Tibial nerve (tissue), 4 donors: ENCODE results near the gene GUCY1A1. TPM values are rescaled to one million over a fixed set of nuclear protein-coding genes. Genes with fewer than 3 reads are reported as not detected.

Source experiments
- DNase-seq, 2 donors: peaks; one replicate each; pipeline ENCODE4 v3.0.0-alpha.2; 2019; ENCODE audit warnings: low spot score in 2 of 2
- H3K27ac ChIP-seq, 4 donors: fragments of 200-600 bp; sonication (generic) in 3 of 4; one replicate each; pipeline ENCODE4 v1.5.1; 2017 to 2019; ENCODE audit warnings: mild to moderate bottlenecking in 1 of 4
- H3K27me3 ChIP-seq, 2 donors: fragments of 200-600 bp; sonication (generic) in 1 of 2; one replicate each; pipeline versions ENCODE4 v1.5.1 to v1.6.0; 2017 to 2019
- H3K36me3 ChIP-seq, 3 donors: fragments of 200-600 bp; sonication (generic); one replicate each; pipeline ENCODE4 v1.5.1; 2018 to 2019
- H3K4me1 ChIP-seq, 4 donors: fragments of 200-600 bp; sonication (generic) in 3 of 4; one replicate each; pipeline ENCODE4 v1.5.1; 2017 to 2019
- H3K4me3 ChIP-seq, 4 donors: fragments of 200-600 bp; sonication (generic) in 3 of 4; one replicate each; pipeline ENCODE4 v1.5.1; 2017 to 2019; ENCODE audit warnings: mild to moderate bottlenecking in 1 of 4, moderate library complexity in 1 of 4
- H3K9me3 ChIP-seq, 4 donors: fragments of 200-600 bp; sonication (generic) in 3 of 4; one replicate each; pipeline ENCODE4 v1.5.1; 2017 to 2019
- CTCF ChIP-seq, 5 experiments: fragments of 200-600 bp in 3 of 5; fragments of 450-650 bp in 2 of 5; sonication (generic) in 3 of 5; IDR thresholded peaks; one replicate each; pipeline ENCODE4 v1.5.1; 2016 to 2019; ENCODE audit warnings: antibody characterized with exemption in 5 of 5, mild to moderate bottlenecking in 3 of 5, moderate library complexity in 2 of 5
- EP300 ChIP-seq, 2 donors: sonication (generic); formaldehyde crosslinking; IDR thresholded peaks; one replicate each; pipeline ENCODE4 v1.6.1; 2017; ENCODE audit warnings: antibody characterized with exemption in 2 of 2, mild to moderate bottlenecking in 1 of 2
- POLR2A ChIP-seq, 2 donors: fragments of 450-650 bp; IDR thresholded peaks; one replicate each; pipeline ENCODE4 v1.6.1; 2017; ENCODE audit warnings: antibody characterized with exemption in 2 of 2, mild to moderate bottlenecking in 2 of 2, moderate library complexity in 2 of 2
- WGBS, 2 donors: methylation state at CpG; one replicate each; pipeline ENCODE4 v1.1.5; 2018; 5-methylcytosine and 5-hydroxymethylcytosine counted together
- total RNA-seq, 4 donors: library from RNA; depleted of rRNA; stranded (reverse); fragments of >200 nt; gene quantifications; one replicate each; pipeline ENCODE4 v1.1.0, GENCODE V29; 2016

GUCY1A1 gene
- total RNA-seq, 4 donors from 2014 or later, result 6.7 to 20.3 (median 9.3) TPM

- H3K27ac ChIP-seq, result no peak overlapping the region
These were observed 114.1 kb downstream of the GUCY1A1 start for GRCh38 chr4:155780775-155781174.

GRCh38 chr4:155781249-155781831 lies 114.7 kb downstream of the GUCY1A1 start:
- H3K36me3 ChIP-seq, result no peaks in the 10 kb centered on the region
- no peak overlapping the region for H3K4me3 ChIP-seq
- no peak overlapping the region for H3K27ac ChIP-seq
- no peaks in the 10 kb centered on the region for H3K9me3 ChIP-seq
- H3K4me1 ChIP-seq, result peaks cover 0 to 9% (median 3%) of the 10 kb centered on the region in 4 donors
- no peaks in the 10 kb centered on the region for H3K27me3 ChIP-seq
- 93% methylated on average over 4 of the region's 4 CpGs for WGBS, 2 donors
- TF ChIP-seq POLR2A (IDR thresholded peaks at IDR 0.05) (no peak), CTCF (IDR thresholded peaks at IDR 0.05) (no peak), EP300 (IDR thresholded peaks at IDR 0.05) (no peak)
- DNase-seq, result no peak

More at GRCh38 chr4:155780775-155781174, 114.1 kb downstream of the GUCY1A1 start:
- no peak for DNase-seq
- 73 to 85% methylated on average over 1 of the region's 1 CpG for WGBS, 2 donors
- H3K4me3 ChIP-seq, result no peak overlapping the region
- H3K9me3 ChIP-seq, result no peaks in the 10 kb centered on the region
- no peaks in the 10 kb centered on the region for H3K36me3 ChIP-seq
- no peaks in the 10 kb centered on the region for H3K27me3 ChIP-seq
- TF ChIP-seq EP300 (IDR thresholded peaks at IDR 0.05), result no peak
- no peak for TF ChIP-seq POLR2A (IDR thresholded peaks at IDR 0.05)
- TF ChIP-seq CTCF (IDR thresholded peaks at IDR 0.05), result no peak
- peaks cover 0 to 9% (median 3%) of the 10 kb centered on the region in 4 donors for H3K4me1 ChIP-seq

Other genes with a start within 250 kb of the GUCY1A1 start
- 10 to 100 TPM in 3 of 4 donors, 1 to 10 TPM in 1; 8.6 to 17.5 (median 12.3) TPM for gene GUCY1B1, start 92.2 kb downstream of the GUCY1A1 start, total RNA-seq
- gene ASIC5, start 199.4 kb downstream of the GUCY1A1 start, total RNA-seq, result not detected
- gene TDO2, start 236.8 kb downstream of the GUCY1A1 start, total RNA-seq, result not detected